Tibial nerve (tissue), 4 donors: ENCODE data around the gene NOC4L. TPM values are rescaled to one million over a fixed set of nuclear protein-coding genes. Genes with fewer than 3 reads are reported as not detected.
"Not testable (repeated sequence)": the region's sequence is repeated elsewhere in the genome, so short reads cannot be mapped to it uniquely, and the experiment has no call there.

Source experiments
- DNase-seq, 2 donors: peaks; one replicate each; pipeline ENCODE4 v3.0.0-alpha.2; 2019; ENCODE audit warnings: low spot score in 2 of 2
- H3K27ac ChIP-seq, 4 donors: fragments of 200-600 bp; sonication (generic) in 3 of 4; one replicate each; pipeline ENCODE4 v1.5.1; 2017 to 2019; ENCODE audit warnings: mild to moderate bottlenecking in 1 of 4
- H3K27me3 ChIP-seq, 2 donors: fragments of 200-600 bp; sonication (generic) in 1 of 2; one replicate each; pipeline versions ENCODE4 v1.5.1 to v1.6.0; 2017 to 2019
- H3K36me3 ChIP-seq, 3 donors: fragments of 200-600 bp; sonication (generic); one replicate each; pipeline ENCODE4 v1.5.1; 2018 to 2019
- H3K4me1 ChIP-seq, 4 donors: fragments of 200-600 bp; sonication (generic) in 3 of 4; one replicate each; pipeline ENCODE4 v1.5.1; 2017 to 2019
- H3K4me3 ChIP-seq, 4 donors: fragments of 200-600 bp; sonication (generic) in 3 of 4; one replicate each; pipeline ENCODE4 v1.5.1; 2017 to 2019; ENCODE audit warnings: mild to moderate bottlenecking in 1 of 4, moderate library complexity in 1 of 4
- H3K9me3 ChIP-seq, 4 donors: fragments of 200-600 bp; sonication (generic) in 3 of 4; one replicate each; pipeline ENCODE4 v1.5.1; 2017 to 2019
- CTCF ChIP-seq, 5 experiments: fragments of 200-600 bp in 3 of 5; fragments of 450-650 bp in 2 of 5; sonication (generic) in 3 of 5; IDR thresholded peaks; one replicate each; pipeline ENCODE4 v1.5.1; 2016 to 2019; ENCODE audit warnings: antibody characterized with exemption in 5 of 5, mild to moderate bottlenecking in 3 of 5, moderate library complexity in 2 of 5
- EP300 ChIP-seq, 2 donors: sonication (generic); formaldehyde crosslinking; IDR thresholded peaks; one replicate each; pipeline ENCODE4 v1.6.1; 2017; ENCODE audit warnings: antibody characterized with exemption in 2 of 2, mild to moderate bottlenecking in 1 of 2
- POLR2A ChIP-seq, 2 donors: fragments of 450-650 bp; IDR thresholded peaks; one replicate each; pipeline ENCODE4 v1.6.1; 2017; ENCODE audit warnings: antibody characterized with exemption in 2 of 2, mild to moderate bottlenecking in 2 of 2, moderate library complexity in 2 of 2
- WGBS, 2 donors: methylation state at CpG; one replicate each; pipeline ENCODE4 v1.1.5; 2018; 5-methylcytosine and 5-hydroxymethylcytosine counted together
- total RNA-seq, 4 donors: library from RNA; depleted of rRNA; stranded (reverse); fragments of >200 nt; gene quantifications; one replicate each; pipeline ENCODE4 v1.1.0, GENCODE V29; 2016

Gene NOC4L
- total RNA-seq, 4 donors from 2014 or later = 8.2 to 24.9 (median 17.0) TPM

GRCh38 chr12:132190834-132191500, 46.7 kb downstream of the NOC4L start:
- H3K27ac ChIP-seq = no peak overlapping the region
- no peaks in the 10 kb centered on the region for H3K36me3 ChIP-seq
- peaks cover 0 to 21% (median 7%) of the 10 kb centered on the region in 4 donors for H3K4me1 ChIP-seq
- no peak overlapping the region for H3K4me3 ChIP-seq
- peaks cover 0 to 17% of the 10 kb centered on the region in 2 donors for H3K27me3 ChIP-seq
- H3K9me3 ChIP-seq = peaks cover 0 to 29% (median 0%) of the 10 kb centered on the region in 4 donors
- TF ChIP-seq POLR2A (IDR thresholded peaks at IDR 0.05) (no peak), CTCF (IDR thresholded peaks at IDR 0.05) (no peak)
- 81 to 82% methylated on average over 22 to 30 of the region's 30 CpGs for WGBS, 2 donors
- no peak for DNase-seq

- H3K36me3 ChIP-seq = no peaks in the 10 kb centered on the region
- peaks cover 0 to 17% of the 10 kb centered on the region in 2 donors for H3K27me3 ChIP-seq
- H3K4me1 ChIP-seq = peaks cover 0 to 21% (median 7%) of the 10 kb centered on the region in 4 donors
- 56 to 69% methylated on average over 29 to 30 of the region's 31 CpGs for WGBS, 2 donors
- no peak overlapping the region for H3K27ac ChIP-seq
- TF ChIP-seq POLR2A (IDR thresholded peaks at IDR 0.05) = no peak
- TF ChIP-seq CTCF (IDR thresholded peaks at IDR 0.05) = no peak
- no peak for TF ChIP-seq EP300 (IDR thresholded peaks at IDR 0.05)
- no peak for DNase-seq
- H3K4me3 ChIP-seq = no peak overlapping the region
- H3K9me3 ChIP-seq = peaks cover 0 to 24% (median 0%) of the 10 kb centered on the region in 4 donors
Measured at GRCh38 chr12:132191715-132192553, 47.7 kb downstream of the NOC4L start.

- no peak overlapping the region for H3K27ac ChIP-seq
- no peak for DNase-seq
- H3K36me3 ChIP-seq = no peaks in the 10 kb centered on the region
- peaks cover 0 to 18% (median 7%) of the 10 kb centered on the region in 4 donors for H3K4me1 ChIP-seq
- 58 to 59% methylated on average over 10 of the region's 10 CpGs for WGBS, 2 donors
- H3K27me3 ChIP-seq = peaks cover 0 to 17% of the 10 kb centered on the region in 2 donors
- TF ChIP-seq EP300 (IDR thresholded peaks at IDR 0.05) (no peak), POLR2A (IDR thresholded peaks at IDR 0.05) (no peak), CTCF (IDR thresholded peaks at IDR 0.05) (no peak)
- H3K9me3 ChIP-seq = peaks cover 0 to 18% (median 0%) of the 10 kb centered on the region in 4 donors
- H3K4me3 ChIP-seq = no peak overlapping the region
Measured at GRCh38 chr12:132194056-132194455, 49.8 kb downstream of the NOC4L start.

- Histone ChIP-seq H3K9me3 (peaks cover 0 to 18% (median 0%) of the 10 kb centered on the region in 4 donors), H3K4me1 (peaks cover 0 to 13% (median 6%) of the 10 kb centered on the region in 4 donors), H3K36me3 (no peaks in the 10 kb centered on the region), H3K27me3 (peaks cover 0 to 17% of the 10 kb centered on the region in 2 donors), H3K27ac (no peak overlapping the region), H3K4me3 (no peak overlapping the region)
- 82 to 84% methylated on average over 8 of the region's 8 CpGs for WGBS, 2 donors
- DNase-seq = no peak
- no peak for TF ChIP-seq EP300 (IDR thresholded peaks at IDR 0.05)
- no peak for TF ChIP-seq POLR2A (IDR thresholded peaks at IDR 0.05)
- no peak for TF ChIP-seq CTCF (IDR thresholded peaks at IDR 0.05)
Measured at GRCh38 chr12:132194556-132194955, 50.3 kb downstream of the NOC4L start.

GRCh38 chr12:132195242-132195641, 51.0 kb downstream of the NOC4L start:
- H3K27ac ChIP-seq, DNase-seq, H3K4me1 ChIP-seq, H3K4me3 ChIP-seq, H3K36me3 ChIP-seq: not testable (repeated sequence)
- Histone ChIP-seq H3K9me3 (peaks cover 0 to 18% (median 0%) of the 10 kb centered on the region in 4 donors), H3K27me3 (peaks cover 0 to 15% of the 10 kb centered on the region in 2 donors)
- WGBS, 2 donors = 79 to 82% methylated on average over 12 of the region's 12 CpGs
